HTERT RPE-1 (cell line): Measurements from ENCODE around the gene MIA2.
"Not testable (repeated sequence)": the region's sequence is repeated elsewhere in the genome, so short reads cannot be mapped to it uniquely, and the experiment has no call there.

ENCODE experiments used
- in situ Hi-C: fragments of 300-500 bp; cut with MboI; formaldehyde crosslinking; loops from 4 replicates; pipeline ENCODE4 v1.14.3; 2020; ENCODE audit warnings: low sequenced_read_pairs

The MIA2 gene

DNA sequence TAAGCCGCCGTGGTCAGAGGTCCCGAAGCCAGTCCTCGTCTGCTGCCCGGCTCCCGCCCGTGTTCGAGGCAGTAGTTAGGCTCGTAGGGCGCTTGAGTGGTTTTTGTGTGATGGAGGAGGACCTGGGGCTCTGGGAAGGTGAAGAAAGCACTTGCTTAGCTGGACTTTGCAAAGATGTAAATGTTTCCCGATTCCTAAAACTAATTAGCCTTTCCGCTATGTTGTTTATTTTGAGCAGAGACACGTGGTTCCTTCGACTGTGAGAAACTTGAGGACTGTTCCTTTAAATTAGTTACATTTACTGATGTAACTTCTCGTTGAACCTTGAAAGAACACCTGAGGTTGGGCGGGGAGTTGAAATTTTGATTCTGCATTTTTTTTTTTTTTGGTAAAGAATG is 33.9 kb downstream of the MIA2 start:
- in situ Hi-C loops: no loop called here

DNA sequence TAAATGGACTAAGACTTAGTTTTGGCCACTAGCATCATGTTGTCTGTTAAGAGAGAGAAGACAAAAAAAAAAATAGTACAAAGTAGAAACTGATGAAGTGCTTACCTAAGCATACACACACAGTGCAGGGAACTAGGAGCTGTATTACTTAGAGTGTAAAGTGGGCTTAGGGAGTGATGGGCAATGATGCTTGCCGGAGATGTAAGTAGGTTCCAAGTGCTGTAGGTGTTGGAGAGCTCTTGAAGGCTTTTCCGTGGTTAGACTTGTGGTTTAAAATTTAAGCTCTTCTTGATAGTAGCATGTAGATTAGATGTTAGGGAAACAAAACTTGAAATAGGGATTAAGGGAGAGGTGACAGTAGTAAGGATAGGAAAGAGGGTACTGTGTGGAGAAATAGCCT is 34.7 kb downstream of the MIA2 start:
- in situ Hi-C loops: no loop called here

DNA sequence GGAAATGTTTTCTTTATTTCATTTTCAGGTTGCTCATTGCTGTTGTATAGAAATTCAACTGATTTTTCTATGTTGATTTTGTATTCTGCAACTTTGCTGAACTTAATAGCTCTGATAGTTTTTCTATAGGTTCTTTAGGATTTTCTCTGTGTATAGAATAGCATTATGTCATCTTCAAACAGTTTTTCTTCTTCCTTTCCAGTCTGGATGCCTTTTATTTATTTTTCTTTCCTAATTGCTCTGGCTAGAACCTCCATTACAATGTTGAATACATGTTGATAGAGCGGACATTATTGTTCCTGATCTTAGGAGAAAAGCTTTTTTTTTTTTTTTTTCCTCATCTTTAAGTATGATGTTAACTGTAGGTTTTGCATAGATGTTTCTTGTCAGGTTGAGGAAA is 39.2 kb downstream of the MIA2 start:
- in situ Hi-C loops: no loop called here

DNA sequence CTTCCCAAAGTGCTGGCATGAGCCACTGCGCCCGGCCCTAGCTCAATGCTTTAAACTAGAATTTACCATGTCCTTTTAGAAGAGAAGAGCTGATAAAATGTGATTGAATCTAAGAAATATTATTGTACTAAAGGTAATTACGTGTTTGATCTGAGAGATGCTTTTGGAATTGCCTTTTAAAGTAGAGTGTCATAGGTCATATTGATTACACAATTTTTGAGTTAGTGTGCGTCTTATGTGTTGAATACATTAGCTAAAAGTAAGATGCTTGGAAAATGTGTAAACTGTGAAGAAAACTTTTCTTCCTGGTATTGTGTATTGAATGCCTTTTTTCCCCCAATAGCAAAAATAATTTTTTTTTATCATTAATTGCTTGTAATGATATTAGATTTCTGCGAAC is 41.7 kb downstream of the MIA2 start:
- in situ Hi-C loops: no loop called here

DNA sequence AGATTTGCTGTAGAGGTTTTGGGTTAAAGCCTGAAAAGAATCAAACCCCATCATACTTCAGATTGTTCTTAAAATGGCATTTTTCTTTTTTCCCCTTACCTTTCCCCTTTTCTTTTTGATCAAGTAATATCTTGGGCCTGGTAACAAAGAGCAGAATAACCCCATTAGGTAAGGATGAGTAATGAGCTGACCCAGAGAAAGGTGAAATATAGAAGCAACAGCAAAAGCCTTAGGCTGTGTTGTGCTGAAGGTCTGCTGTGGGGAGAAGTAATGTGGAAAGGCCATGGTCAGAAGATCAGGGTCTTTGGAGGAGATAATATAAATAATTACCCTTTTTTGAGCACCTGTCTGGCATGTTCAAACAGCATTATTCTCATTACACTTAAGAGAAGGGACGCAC is 42.3 kb downstream of the MIA2 start:
- in situ Hi-C loops: no loop called here

DNA sequence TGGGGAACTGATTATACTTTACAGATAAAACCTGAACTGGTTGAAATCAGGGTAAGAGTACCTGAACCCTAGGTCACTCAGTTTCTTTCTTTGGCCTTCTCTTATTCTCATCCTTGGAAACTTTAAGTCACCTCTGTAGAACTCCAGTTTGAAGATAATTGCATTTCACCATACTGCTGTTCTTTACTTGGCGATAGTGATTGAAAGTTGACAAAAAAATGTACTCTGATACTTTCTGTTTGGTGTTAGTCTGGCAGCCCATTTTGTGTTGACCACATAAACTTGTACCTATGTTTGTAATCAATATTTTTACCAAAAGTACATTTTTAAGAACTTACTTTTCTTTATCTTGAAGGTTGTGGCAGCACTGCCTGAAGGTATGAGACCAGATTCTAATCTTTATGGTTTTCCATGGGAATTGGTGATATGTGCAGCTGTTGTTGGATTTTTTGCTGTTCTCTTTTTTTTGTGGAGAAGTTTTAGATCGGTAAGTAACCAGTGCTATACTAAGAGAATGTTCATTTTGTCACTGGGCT is 42.9 kb downstream of the MIA2 start:
- in situ Hi-C loops: no loop called here

DNA sequence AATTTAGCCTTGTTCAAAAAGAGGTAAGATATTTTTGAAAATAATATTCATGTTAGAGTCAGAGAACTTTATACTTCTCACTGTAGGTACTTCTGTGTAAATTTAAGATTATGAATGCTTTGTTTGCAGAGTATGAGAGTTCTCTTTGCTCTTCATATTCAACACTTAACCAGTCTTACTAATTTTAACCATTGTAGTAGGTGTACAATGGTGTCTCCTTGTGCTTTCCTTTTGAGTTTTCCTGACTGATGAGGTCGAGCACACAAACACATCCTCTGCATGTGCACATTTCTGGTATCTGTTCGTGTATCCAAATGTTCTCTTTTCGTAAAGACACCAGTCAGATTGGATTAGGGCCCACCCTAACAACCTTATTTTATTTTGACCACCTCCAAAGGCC is 45.8 kb downstream of the MIA2 start:
- in situ Hi-C loops: no loop called here

DNA sequence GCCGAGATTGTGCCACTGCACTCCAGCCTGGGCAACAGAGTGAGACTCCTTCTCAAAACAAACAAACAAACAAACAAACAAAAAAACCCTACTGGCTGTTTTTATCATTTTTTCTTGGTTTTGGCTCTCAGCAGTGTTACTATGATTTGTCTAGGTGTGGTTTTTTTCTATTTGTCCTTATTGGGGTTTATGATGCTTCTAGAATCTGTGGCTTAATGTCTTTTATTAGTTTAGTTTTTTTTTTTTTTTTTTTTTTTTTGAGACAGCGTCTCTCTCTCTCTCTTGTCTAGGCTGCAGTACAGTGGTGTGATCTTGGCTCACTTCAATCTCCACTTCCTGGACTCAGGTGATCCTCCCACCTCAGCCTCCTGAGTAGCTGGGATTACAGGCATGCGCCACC is 47.0 kb downstream of the MIA2 start:
- in situ Hi-C loops: not testable (repeated sequence)

DNA sequence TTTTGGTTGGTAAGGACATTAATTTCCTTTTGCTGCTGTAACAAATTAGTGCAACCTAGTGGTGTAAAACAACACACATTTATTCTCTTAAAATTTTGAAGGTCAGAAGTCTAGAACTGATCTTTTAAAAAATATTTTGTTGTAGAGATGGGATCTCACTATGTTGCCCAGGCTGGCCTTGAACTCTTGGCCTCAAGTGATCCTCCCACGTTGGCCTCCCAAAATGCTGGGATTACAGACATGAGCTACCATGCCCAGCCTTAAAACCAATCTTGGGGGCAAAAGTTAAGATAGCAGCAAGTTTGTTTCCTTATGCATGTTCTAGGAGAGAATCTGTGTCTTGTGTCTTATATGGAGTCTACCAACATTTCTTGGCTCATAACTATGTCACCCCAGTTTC is 55.8 kb downstream of the MIA2 start:
- in situ Hi-C loops: no loop called here

DNA sequence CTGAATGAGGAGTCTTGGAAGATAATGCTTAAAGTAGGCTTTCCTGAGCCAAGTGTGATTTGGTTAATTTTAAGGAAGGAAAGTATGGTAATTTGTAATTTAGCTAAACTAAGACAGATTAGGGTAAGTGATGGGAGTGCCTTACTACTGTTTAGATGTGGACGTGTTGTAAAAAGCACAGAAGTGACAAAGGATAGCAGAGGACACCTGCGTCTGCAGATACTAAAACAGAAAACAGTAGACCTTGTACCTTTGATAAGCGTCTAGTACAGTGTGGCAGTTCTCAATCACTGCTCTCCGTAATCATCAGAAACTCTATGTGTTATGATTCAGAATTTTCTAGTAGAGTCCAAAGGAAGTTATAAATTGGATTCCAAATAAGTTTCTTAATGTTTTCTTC is 58.0 kb downstream of the MIA2 start:
- in situ Hi-C loops: no loop called here

DNA sequence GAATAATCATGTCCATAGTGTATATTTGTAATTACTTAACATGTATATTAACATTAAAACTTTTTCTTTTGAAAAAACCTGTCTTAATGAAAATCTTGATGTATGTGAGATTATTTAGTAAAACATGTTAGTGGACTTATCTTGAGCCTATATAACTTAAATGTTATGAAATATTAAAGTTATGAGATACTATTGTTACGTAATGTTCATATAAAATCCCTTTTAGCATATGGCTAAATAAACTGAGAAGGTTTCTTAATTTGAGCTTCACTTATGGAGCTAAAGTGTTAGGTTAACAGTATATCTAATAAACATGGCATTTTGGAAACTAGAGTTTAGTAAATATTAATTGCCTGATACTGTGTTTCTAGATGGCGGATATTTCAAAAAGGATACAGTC is 59.9 kb downstream of the MIA2 start:
- in situ Hi-C loops: no loop called here

DNA sequence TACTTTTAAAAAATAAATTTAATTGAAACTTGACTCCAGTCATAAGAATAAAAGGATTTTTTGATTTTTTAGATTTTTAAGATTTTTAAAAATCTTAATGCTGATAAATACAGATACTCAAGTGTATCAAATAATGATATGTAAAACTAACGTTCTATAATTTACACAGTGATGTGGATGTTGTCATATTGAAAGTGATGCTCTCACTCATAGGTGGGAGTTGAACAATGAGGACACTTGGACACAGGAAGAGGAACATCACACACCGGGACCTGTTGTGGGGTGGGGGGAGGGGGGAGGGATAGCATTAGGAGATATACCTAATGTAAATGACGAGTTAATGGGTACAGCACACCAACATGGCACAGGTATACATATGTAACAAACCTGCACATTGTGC is 66.7 kb downstream of the MIA2 start:
- in situ Hi-C loops: not testable (repeated sequence)

DNA sequence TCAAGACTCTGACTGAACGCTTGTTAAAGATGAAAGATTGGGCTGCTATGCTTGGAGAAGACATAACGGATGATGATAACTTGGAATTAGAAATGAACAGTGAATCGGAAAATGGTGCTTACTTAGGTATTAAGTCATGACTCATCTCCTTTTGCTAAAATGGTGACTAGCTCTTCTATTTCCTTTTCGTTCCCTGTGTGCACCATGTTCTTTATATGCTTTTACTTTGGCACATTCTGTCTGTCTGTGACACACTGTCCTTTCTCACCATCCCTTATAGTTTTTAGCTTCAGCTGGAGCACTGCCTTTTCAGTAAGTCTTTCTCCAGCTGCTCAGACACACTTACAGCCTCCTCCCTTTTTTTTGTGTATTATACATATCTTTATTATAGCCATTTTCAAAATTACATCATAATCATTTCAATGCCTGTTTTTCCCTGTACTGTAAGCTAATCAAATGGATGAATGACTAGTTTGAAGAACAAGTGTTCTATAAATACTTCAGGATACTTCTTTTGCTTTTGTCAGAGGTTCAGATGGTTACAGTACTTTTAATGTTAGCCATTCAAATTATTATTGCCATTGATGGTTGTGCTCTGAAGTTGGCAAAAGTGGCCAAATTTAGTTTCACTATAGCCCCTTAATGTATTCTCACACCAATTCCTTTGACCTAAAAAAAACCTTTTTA is 68.6 kb downstream of the MIA2 start:
- in situ Hi-C loops: no loop called here

DNA sequence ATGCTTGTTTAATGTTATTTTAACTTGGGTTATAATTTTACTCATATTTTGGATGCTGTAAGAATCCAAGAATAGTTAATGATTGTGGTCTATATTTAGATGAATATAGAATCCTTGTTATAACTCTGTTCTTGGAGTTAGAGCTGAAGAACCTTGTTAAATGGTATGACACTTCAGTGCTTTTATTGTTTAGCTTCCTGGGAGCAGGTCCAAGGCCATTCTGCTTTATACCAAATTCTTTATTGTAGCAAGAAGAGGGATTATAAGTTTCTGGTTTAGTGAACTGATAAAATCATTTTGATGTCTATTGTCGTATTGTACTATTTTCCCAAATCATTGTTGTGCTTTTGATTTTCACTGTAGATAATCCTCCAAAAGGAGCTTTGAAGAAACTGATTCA is 69.4 kb downstream of the MIA2 start:
- in situ Hi-C loops: no loop called here

DNA sequence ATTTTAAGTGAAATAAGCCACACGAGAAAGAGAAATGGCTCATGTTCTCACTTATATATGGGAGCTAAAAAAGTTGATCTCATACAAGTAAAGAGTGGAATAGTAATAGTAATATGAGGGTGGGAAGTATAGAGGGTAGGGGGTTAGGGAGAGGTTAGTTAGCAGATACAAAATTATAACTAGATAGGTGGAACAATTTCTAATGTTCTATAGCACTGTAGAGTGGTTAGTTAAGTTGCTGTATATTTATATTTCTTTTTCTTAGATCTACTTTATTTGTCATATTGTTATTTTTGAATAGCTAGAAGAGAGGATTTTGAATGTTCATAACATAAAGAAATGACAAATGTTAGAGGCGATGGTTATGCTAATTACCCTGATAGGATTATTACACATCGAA is 74.1 kb downstream of the MIA2 start:
- in situ Hi-C loops: no loop called here

DNA sequence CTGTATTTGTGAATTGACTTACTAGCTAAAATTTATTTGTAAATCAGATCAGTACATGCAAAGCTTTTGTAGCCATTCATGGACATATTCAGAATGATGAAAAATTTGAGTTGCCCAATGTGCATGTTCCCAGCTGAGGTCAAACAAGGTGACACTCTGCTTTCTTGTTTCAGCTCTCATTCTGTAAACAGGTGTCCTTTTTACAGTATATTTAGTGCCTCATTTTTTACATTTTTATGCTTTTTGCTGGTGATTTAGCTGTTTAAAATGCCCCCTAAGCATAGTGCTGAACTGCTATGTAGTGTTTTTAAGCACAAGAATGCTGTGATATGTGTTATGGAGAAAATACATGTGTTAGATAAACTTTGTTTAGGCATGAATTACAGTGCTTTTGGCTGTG is 76.3 kb downstream of the MIA2 start:
- in situ Hi-C loops: no loop called here

DNA sequence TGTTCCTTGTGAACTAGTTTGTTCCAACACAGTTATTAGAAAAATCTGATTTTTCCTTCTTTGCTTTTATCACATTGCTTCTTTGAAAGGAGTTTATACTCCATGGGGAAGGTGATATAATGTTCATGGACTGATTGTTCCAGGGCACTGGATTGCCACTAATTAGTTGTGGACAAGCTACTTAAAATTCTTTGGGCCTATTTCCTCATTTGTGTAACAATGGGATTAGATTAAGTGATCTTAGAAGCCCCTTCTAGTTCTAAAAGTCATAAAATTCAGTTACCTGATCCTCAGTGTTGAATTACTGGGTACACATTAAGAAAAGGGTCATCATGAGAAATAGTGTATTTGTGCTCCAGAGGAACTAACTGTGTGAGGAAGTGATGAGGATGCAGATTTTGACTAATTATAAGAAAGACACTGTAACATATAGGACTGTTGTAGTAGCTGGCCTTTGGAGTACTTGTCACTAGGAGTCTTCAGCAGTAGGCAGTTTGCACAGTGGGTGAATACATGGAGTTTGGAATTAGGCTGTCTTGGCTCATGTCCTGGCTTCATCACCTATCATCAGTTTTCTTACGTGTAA is 82.2 kb downstream of the MIA2 start:
- in situ Hi-C loops: no loop called here

DNA sequence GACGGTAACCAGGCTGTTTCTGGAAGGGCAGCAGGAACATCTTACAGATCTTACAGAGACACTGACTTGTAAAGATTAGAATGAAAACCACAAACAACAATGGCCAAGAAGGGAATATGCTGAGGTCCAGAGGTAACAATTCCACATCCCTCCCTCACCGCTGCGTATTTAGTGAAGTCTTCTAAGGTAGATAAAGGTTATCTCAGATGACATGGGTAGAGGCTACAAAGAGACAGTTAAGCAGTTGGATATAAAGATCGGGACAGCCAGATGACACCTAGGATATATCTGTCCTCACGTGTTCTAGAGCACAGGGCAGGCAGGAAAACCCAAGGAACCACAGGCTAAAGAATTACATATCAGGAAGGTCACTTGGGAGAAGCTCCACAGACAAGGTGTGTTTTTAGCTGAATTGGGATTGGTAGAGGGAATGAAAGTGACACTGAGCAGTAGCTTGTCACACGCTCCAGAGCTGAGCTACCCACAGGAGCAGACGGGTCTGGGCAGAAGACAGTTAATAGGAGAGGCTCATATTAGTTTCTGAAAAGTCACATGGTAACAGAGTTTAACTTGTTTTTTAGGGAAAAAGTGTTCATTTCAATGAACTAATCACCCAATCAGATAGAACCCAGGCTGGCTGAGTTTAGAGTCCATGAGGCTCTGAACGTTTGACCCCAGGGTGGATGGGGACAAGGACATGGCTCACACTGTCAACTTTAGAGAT is 83.3 kb downstream of the MIA2 start:
- in situ Hi-C loops: no loop called here

DNA sequence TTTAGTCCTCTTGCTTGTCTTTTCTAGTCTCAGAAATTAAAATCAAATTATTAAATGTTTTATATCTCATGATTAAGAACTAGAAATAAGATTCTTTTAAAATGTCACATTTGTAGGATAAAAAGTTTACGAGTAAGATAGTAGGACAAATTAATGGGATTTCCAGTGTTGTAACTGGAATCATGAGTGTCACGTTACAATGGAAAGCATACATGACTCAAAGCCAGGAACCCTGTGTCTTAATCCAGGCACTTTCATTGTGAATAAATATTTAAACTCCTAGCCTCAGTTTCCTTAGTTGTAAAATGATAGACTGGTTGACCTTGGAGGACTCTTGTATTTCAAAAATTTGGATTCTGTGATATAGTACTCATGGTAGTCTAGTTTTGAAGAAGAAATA is 84.9 kb downstream of the MIA2 start:
- in situ Hi-C loops: no loop called here

DNA sequence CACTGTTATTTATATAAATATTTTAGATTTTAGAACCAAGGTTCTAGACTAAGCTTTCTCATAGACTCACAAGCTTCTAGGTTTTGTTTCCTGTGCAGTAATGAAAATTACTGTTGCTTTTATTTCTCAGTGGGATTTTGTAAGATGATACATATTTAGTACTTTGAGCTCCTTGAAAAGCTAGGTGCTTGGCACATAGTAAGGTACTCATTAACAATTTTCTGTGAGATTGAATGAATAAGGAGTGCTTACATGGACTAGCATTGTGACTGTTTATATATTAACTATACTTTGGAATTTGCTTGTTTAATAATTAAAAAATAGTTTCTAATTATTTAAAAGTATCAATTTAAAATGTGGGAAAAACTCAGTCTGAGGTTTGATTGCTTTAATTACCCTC is 85.7 kb downstream of the MIA2 start:
- in situ Hi-C loops: no loop called here

DNA sequence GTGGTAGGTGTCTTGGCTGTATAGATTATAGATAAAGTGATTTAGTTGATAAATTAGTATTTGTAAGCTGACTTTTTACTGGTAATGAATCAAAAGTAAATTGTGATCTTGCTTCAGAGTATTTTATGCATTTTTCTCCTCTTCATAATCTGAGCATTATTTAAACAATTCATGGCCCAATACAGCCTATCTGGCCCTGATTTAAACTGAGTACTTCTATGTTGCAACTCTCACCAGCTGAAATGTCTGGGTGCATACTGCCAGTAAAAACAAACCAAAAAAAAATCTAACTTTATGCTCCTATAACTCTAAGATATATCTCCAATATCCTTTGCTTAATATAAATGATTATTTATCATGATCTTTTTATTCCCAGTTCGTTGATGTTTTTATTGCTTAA is 86.6 kb downstream of the MIA2 start:
- in situ Hi-C loops: no loop called here

DNA sequence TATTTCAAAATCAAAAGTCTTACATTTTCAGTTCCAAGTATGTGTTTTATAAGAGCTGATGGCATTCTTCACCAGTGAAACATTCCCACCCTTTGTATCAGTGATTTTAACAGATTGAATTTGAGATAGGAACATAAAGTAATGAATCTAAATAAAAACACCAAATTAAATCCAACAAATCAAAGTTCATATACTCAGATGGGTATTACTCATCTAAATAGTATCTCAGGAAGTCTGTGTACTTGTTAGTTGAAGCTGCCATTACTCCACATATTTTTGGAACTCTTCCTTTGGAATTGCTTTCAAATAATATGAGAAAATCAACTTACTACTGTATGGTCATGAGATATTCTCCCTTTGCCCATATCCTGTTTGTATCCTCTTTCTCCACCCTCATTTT is 89.1 kb downstream of the MIA2 start:
- in situ Hi-C loops: no loop called here
